ENCODE results near the gene NCKAP1.
"Not testable (repeated sequence)": the region's sequence is repeated elsewhere in the genome, so short reads cannot be mapped to it uniquely, and the experiment has no call there.

Gene NCKAP1

GRCh38 chr2:182912518-182912915 lies 125.7 kb downstream of the NCKAP1 start:
- no peak for DNase-seq (ENCODE audit: low read depth in 3 of 3)

- no peak for DNase-seq (ENCODE audit: low read depth in 3 of 3)
Measured at GRCh38 chr2:182911813-182912517, 126.3 kb downstream of the NCKAP1 start.

- no peak for DNase-seq (ENCODE audit: low read depth in 3 of 3)
Measured at GRCh38 chr2:182910965-182911364, 127.3 kb downstream of the NCKAP1 start.

GRCh38 chr2:182907081-182907830 lies 131.0 kb downstream of the NCKAP1 start:
- no peak for DNase-seq (ENCODE audit: low read depth in 3 of 3)

DNA sequence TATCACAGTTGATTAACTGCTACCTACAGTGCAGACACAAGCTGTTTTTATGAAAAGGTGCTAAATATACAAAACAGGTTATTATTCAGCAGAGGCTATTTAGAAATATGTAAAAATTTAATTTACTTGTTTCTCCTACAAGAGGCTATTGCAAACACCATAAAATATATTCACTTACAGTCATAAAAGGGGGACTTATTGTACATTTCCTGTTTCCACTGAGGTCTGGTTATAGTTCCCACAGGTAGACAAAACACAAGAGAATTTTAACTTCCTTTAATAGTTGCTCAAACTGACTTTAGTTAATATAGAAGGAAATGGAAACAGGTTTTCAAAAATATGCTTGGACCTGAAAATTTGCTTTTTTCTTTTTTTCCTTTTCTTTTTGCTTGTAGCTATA lies 131.8 kb downstream of the NCKAP1 start:
- DNase-seq (ENCODE audit: low read depth in 3 of 3): no peak

DNA sequence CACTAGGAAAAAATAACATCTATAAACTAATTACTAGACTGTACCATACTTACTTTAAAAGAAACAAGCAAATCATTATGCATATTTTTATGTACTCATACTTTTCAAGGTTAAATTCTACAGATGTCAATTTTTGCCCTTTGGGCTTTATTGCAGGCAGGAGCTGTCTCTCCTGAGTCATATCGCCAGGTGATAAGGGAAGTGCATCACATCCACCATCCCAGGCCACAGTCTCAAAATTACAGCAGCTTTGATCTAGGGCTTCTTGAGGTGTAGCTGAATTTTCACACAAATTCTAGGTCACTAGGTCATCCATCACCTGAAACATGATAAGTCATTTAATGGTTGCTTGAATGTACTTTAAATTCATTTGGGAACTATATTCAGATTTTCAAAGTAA lies 133.4 kb downstream of the NCKAP1 start:
- no peak for DNase-seq (ENCODE audit: low read depth in 3 of 3)

DNA sequence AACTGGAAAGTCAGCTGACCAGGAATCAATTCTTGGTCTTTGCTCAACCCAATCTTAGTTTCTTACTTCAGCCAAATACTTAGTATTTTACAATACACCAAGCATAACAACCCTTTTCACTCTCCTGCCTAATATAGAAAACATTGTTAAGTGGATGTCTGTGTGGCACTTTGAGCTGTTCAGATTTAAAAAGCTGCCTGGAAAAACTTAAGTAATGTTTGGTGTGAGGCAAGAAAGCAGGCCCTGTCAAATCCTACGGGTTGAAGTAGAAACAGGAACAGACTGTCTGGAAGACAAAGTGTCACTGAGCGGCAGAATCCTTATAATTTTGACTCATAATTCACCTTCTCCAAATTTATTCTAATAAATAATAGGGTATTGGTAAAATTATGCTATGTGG lies 134.7 kb downstream of the NCKAP1 start:
- no peak for DNase-seq (ENCODE audit: low read depth in 3 of 3)

DNA sequence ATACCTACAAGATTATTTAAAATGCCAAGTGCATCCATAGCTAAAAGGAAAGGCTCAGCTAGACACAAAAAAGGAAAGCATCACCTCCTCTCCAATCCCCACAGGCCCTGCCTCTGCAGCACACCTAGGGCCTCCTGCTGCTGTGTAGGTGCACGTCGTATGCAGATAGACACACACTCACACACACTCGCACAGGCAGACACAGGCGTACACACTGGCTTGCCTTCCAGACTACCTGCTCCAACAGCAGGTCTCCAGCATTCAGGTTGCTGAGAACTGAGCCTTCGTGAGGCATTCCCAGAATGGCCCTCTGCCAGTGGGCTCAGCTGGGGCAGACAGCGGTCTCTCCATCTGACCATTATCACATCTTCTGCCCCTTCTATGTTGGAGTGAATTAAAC lies 136.5 kb downstream of the NCKAP1 start:
- DNase-seq (ENCODE audit: low read depth in 3 of 3): no peak

- no peak for DNase-seq (ENCODE audit: low read depth in 3 of 3)
Measured at GRCh38 chr2:182898718-182899117, 139.5 kb downstream of the NCKAP1 start.

GRCh38 chr2:182897137-182897536 lies 141.1 kb downstream of the NCKAP1 start:
- no peak for DNase-seq (ENCODE audit: low read depth in 3 of 3)

DNA sequence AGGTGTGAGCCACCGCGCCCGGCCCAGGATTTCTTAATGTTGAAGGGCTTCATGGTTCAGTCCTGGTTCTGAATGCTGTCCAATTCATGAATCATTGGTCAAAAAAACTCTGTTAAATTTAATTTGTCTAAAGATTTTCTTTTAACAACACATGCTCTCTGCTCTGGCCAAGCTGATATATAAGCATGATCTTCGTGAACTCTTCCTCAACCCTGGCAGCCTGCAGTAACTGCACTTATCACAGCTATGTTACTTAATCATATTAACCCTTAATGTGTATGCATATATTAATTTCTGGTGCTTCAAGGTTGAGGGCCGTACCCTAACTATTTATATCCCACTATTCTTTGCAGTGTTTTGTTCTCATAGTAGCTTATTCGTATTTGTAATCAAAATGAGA lies 142.5 kb downstream of the NCKAP1 start:
- DNase-seq (ENCODE audit: low read depth in 3 of 3): no peak

GRCh38 chr2:182895169-182895568 lies 143.1 kb downstream of the NCKAP1 start:
- no peak for DNase-seq (ENCODE audit: low read depth in 3 of 3)

GRCh38 chr2:182894174-182894573 lies 144.1 kb downstream of the NCKAP1 start:
- no peak for DNase-seq (ENCODE audit: low read depth in 3 of 3)

GRCh38 chr2:182893666-182894065 lies 144.6 kb downstream of the NCKAP1 start:
- DNase-seq (ENCODE audit: low read depth in 3 of 3): no peak

DNA sequence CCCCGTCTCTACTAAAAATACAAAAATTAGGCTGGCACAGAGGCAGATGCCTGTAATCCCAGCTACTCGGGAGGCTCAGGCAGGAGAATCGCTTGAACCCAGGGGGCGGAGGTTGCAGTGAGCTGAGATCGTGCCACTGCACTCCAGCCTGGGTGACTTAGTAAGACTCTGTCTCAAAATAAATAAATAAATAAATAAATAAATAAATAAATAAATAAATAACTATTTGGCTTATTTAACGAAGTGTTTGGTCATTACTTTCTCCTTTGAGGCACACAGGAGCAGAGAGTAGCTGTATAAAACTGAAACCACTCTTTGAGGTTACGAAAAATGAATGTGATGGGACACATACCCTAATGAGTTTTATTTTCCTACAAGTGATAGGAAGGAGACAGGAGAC lies 145.2 kb downstream of the NCKAP1 start:
- DNase-seq (ENCODE audit: low read depth in 3 of 3): not testable (repeated sequence)

DNA sequence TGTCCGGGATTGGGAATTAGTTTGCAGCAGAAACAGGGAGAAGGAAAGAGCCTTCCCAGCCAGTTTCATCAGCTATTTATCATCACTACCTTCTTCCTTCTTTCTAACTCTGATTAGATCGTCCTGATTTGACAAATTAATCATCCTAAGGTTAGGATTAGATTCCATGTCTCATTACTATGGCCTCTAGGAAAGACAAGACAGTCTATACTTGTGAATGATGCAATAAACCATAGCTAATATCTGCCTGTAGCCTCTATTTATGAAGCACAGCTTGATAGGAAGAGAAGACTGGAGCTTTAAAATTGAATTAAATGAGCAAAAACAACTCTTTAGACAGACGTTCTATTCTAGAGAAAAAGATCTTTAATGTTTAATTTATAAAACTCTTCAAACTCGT lies 146.6 kb downstream of the NCKAP1 start:
- DNase-seq (ENCODE audit: low read depth in 3 of 3): no peak

DNA sequence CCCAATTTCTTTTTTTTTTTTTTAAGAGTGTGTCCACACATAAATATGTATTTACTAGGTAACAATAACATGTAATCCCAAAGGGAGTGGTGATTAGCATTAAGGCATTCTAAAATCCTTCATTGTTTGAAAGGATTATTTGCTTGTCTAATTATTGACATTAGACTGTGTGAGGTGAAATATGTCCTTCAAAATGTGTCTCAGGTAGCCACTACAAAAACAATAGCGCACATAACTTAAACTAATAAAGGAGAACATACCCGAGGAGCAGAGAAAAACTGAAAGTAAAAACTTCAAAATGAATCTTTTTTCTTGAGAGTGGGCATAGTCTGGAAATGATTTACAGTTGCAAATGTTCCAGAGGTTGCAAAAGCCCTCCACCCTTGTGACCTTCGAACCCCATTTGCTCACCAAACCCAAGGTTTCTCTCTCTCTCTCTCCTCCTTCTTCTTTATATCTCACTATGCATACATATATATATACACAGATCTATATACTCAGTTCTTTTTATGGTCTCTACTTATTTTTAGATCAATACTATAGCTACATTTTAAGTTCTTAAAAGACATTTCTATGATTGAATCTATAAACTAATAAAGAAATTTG lies 147.4 kb downstream of the NCKAP1 start:
- no peak for DNase-seq (ENCODE audit: low read depth in 3 of 3)

- DNase-seq (ENCODE audit: low read depth in 3 of 3): no peak
Measured at GRCh38 chr2:182890305-182890704, 148.0 kb downstream of the NCKAP1 start.

DNA sequence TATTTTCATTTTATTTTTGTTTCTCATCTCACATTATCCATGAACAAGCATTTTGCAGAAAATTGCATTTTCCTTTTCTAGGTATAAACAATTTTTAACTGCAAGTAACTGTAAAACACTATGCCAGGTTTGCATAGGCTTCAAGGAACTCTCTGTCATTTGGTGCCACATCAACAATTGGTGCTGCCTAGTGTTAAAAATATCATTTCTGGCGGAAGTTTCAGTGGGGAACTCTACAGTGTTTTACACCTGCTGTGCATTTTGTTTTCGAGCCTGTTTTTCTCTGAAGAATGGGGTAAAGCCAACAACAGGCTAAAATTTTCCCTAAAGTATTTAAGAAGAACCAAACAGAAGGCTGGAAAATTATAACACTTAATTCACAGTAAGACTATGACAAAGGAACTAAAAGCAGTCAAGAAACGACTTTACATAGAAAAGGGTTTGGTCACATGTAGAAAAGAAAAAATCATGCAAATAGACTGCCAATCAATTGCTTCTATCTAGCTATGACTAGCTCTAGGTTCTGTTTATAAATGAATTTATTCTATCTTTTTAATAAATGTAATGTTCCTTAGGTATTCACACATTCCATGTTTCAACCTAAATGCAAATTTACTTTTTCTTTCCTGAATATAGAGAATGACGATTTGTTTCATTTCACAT lies 150.4 kb downstream of the NCKAP1 start:
- DNase-seq (ENCODE audit: low read depth in 3 of 3): no peak

DNA sequence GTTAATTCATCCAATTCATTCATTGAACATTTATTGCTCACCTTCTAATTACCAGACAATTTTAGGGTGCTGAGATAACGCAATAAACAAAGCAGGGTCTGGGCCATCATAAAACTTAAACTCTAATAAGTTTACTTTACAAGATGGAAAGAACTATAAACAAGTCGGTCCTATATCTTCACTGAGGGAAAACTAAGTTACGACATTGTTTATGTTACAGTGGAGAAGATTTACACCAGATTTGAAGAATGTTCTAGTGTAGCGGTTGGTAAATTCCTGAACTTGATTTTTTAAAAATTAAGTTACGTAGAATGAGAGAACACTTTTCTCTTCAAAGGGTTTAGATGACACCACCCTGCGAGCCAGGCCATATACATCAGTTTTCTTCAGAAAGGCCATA lies 151.2 kb downstream of the NCKAP1 start:
- no peak for DNase-seq (ENCODE audit: low read depth in 3 of 3)

DNA sequence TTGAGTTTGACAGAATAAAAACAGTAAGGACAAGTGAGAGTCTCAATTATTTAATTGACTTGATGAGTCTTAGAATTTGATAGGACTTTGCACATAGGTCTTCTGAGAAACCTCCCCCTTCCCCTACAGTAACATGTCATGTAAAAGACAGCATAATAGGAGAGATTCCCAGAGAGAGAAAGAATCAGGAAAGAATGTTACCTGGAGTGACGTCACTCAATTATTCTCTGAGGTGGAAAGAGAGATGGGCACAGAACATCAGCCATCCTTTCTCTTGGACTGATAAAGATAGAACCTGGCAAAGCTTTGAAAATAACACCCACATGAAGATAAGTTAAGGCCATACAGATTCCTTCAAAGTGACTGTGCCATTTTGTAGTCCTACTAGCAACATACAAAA lies 152.5 kb downstream of the NCKAP1 start:
- no peak for DNase-seq (ENCODE audit: low read depth in 3 of 3)

DNA sequence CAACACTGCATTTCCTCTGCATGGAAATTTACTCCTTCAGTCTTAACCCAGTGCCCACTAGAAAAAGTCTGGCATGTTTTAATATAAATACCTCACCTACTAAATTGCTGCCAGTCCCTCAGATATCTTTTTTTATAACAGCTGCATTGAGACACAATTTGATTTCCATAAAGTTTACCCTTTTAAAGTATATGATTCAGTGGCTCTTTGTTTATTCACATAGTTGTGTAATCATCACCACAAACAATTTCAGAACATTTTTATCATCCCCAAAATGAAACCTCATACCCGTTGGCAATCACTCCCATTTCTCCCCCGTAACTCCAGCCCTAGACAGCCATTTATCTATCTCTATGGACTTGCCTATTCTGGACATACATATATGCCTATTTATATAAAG lies 154.8 kb downstream of the NCKAP1 start:
- DNase-seq (ENCODE audit: low read depth in 3 of 3): no peak

DNA sequence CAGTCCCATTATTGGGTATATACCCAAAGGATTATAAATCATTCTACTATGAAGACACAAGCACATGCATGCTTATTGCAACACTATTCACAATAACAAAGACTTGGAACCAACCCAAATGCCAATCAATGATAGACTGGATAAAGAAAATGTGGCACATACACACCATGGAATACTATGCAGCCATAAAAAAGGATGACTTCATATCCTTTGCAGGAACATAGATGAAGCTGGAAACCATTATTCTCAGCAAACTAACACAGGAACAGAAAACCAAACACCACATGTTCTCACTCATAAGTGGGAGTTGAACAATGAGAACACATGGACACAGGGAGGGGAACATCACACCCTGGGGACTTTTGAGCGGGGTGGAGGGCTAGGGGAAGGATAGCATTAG lies 158.2 kb downstream of the NCKAP1 start:
- not testable (repeated sequence) for DNase-seq (ENCODE audit: low read depth in 3 of 3)
